K562 (cell line): ENCODE results near the gene C1QA. TPM values are rescaled to one million over a fixed set of nuclear protein-coding genes. Genes with fewer than 3 reads are reported as not detected.

ENCODE experiments used
- HNRNPUL1 ChIP-seq: fragments of 200-400 bp; formaldehyde crosslinking; IDR thresholded peaks from 2 replicates; pipeline ENCODE4 v1.6.1; 2017; ENCODE audit warnings: low read length
- KAT7 ChIP-seq: sonication (generic); formaldehyde crosslinking; IDR thresholded peaks from 2 replicates; pipeline ENCODE4 v1.8.0; 2022; ENCODE audit warnings: missing genetic modification reagents, mild to moderate bottlenecking, borderline replicate concordance
- KDM1A ChIP-seq, 2 experiments: fragments of 450-650 bp; IDR thresholded peaks; 2 replicates each; pipeline ENCODE4 v1.6.1; 2016; ENCODE audit warnings: mild to moderate bottlenecking in 2 of 2
- RBM25 ChIP-seq: fragments of 200-400 bp; formaldehyde crosslinking; IDR thresholded peaks from 2 replicates; pipeline ENCODE4 v1.6.1; 2018; ENCODE audit warnings: low read length, low read depth, moderate library complexity; ENCODE audit not compliant: severe bottlenecking
- SAP30 ChIP-seq: fragments of 200-600 bp; sonication (generic); IDR thresholded peaks from 2 replicates; pipeline ENCODE4 v1.6.1; 2012; ENCODE audit warnings: borderline replicate concordance, low read depth, mild to moderate bottlenecking, moderate library complexity, low read length, control low read depth, inconsistent platforms; ENCODE audit not compliant: insufficient read depth, poor library complexity, severe bottlenecking
- SMARCA5 ChIP-seq: fragments of 450-650 bp; IDR thresholded peaks from 2 replicates; pipeline ENCODE4 v1.6.1; 2016
- SRSF1 ChIP-seq: fragments of 200-400 bp; formaldehyde crosslinking; IDR thresholded peaks from 2 replicates; pipeline ENCODE4 v1.6.1; 2017; ENCODE audit warnings: mild to moderate bottlenecking, low read depth, low read length, moderate library complexity
- ZNF408 ChIP-seq: fragments of 250-450 bp; sonication (Bioruptor Pico); IDR thresholded peaks from 2 replicates; pipeline ENCODE4 v1.4.0; 2020; ENCODE audit warnings: low read depth, mild to moderate bottlenecking, moderate library complexity
- ZNF583 ChIP-seq: fragments of 250-450 bp; sonication (Bioruptor Pico); IDR thresholded peaks from 2 replicates; pipeline ENCODE4 v1.4.0; 2020
- polyA plus RNA-seq, 8 experiments: library from polyadenylated mRNA; depleted of rRNA in 4 of 8; stranded (reverse) in 5 of 8; unstranded in 3 of 8; fragments of >200 nt; fragmentation: Nextera tagmentation in 2 of 8; fragmentation: Illumina TruSeq in 1 of 8; extraction: Ambion mirVana in 2 of 8; extraction: Trizol in 1 of 8; gene quantifications; 2 replicates each; pipeline versions ENCODE4 v1.2.1 to v1.2.3, GENCODE V29; 2011 to 2014; ENCODE audit warnings: inconsistent platforms in 1 of 8, missing spikeins in 1 of 8
- total RNA-seq, 7 experiments: library from RNA; depleted of rRNA in 6 of 7; stranded (reverse); fragments of >200 nt in 6 of 7; fragmentation: Illumina TruSeq in 2 of 7; extraction: Trizol in 2 of 7; gene quantifications; 2 replicates each; pipeline versions ENCODE4 v1.2.1 to v1.2.3, GENCODE V29; 2011 to 2021; ENCODE audit warnings: low replicate concordance in 1 of 7
- TF ChIP-seq, protein P1 (sequence below): sonication (generic); formaldehyde crosslinking; IDR thresholded peaks from 2 replicates; pipeline ENCODE4 v1.8.0; 2022; ENCODE audit warnings: mild to moderate bottlenecking, missing genetic modification reagents

Gene C1QA
- total and polyA plus RNA-seq, 9 of the 15 experiments (the other 6 are each of a cell fraction or from before 2014, with no cell fraction given), result 0.71 TPM; not detected in 8

DNA sequence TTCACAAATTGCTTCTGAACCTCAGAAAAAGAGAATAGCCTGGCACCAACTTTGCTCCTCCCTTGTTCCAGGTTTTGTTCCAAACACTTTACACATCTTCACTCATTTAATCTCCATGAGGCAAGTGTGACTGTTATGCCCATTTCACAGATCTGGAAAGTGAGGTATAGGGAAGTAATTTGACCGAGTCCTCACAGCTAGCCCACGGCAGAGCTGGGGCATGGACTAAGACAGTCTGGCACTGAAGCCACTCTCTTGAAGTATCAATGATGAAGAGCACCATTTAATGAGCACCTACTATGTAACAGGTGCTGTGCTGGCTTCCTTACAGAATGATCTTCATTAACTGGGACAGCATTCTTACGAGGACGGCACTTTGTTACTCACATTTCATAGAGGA, 35.6 kb downstream of the C1QA start (continued):
- TF ChIP-seq KAT7 (CRISPR knock-in tag) (no peak), KDM1A (IDR thresholded peaks at IDR 0.05) (peak; percentile 46 to 59; a peak in 2 of 4 replicates), ZNF408 (no peak), RBM25 (peak; percentile 92), HNRNPUL1 (no peak), ZNF583 (CRISPR knock-in tag) (no peak), SAP30 (no peak), SMARCA5 (peak; percentile 67; the same call in 1 of the 2 replicates), SRSF1 (no peak)
- TF ChIP-seq, protein P1, sequence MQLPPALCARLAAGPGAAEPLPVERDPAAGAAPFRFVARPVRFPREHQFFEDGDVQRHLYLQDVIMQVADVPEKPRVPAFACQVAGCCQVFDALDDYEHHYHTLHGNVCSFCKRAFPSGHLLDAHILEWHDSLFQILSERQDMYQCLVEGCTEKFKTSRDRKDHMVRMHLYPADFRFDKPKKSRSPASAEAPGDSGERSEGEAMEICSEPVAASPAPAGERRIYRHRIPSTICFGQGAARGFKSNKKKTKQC (CRISPR knock-in tag), result no peak
